ENCODE results near the gene UBXN2A.

UBXN2A gene

GRCh38 chr2:24016853-24017703, 76.8 kb downstream of the UBXN2A start:
- no peak overlapping the region for H3K4me3 ChIP-seq (ENCODE audit: control insufficient read depth, low read depth, low read length)
- no peak for DNase-seq (ENCODE audit: low read depth)
- TF ChIP-seq CTCF (conservative IDR thresholded peaks at IDR 0.05; ENCODE audit: control insufficient read depth, insufficient read depth, low read depth, low read length) = no peak

GRCh38 chr2:24017711-24018110, 77.4 kb downstream of the UBXN2A start:
- no peak for DNase-seq (ENCODE audit: low read depth)
- TF ChIP-seq CTCF (conservative IDR thresholded peaks at IDR 0.05; ENCODE audit: control insufficient read depth, insufficient read depth, low read depth, low read length) = no peak
- no peak overlapping the region for H3K4me3 ChIP-seq (ENCODE audit: control insufficient read depth, low read depth, low read length)

GRCh38 chr2:24018241-24018640, 78.0 kb downstream of the UBXN2A start:
- no peak for TF ChIP-seq CTCF (conservative IDR thresholded peaks at IDR 0.05; ENCODE audit: control insufficient read depth, insufficient read depth, low read depth, low read length)
- DNase-seq (ENCODE audit: low read depth) = no peak
- H3K4me3 ChIP-seq (ENCODE audit: control insufficient read depth, low read depth, low read length) = no peak overlapping the region

- no peak for DNase-seq (ENCODE audit: low read depth)
- no peak for TF ChIP-seq CTCF (conservative IDR thresholded peaks at IDR 0.05; ENCODE audit: control insufficient read depth, insufficient read depth, low read depth, low read length)
- H3K4me3 ChIP-seq (ENCODE audit: control insufficient read depth, low read depth, low read length) = no peak overlapping the region
Measured at GRCh38 chr2:24019729-24020128, 79.5 kb downstream of the UBXN2A start.

- no peak for DNase-seq (ENCODE audit: low read depth)
- no peak for TF ChIP-seq CTCF (conservative IDR thresholded peaks at IDR 0.05; ENCODE audit: control insufficient read depth, insufficient read depth, low read depth, low read length)
- no peak overlapping the region for H3K4me3 ChIP-seq (ENCODE audit: control insufficient read depth, low read depth, low read length)
Measured at GRCh38 chr2:24020244-24020643, 80.0 kb downstream of the UBXN2A start.

- DNase-seq (ENCODE audit: low read depth) = no peak
- TF ChIP-seq CTCF (conservative IDR thresholded peaks at IDR 0.05; ENCODE audit: control insufficient read depth, insufficient read depth, low read depth, low read length) = peak; percentile 22
Measured at GRCh38 chr2:24021122-24021998, 81.1 kb downstream of the UBXN2A start.

More at GRCh38 chr2:24021122-24021998, 81.1 kb downstream of the UBXN2A start:
- no peak overlapping the region for H3K4me3 ChIP-seq (ENCODE audit: control insufficient read depth, low read depth, low read length)
